Right renal cortex interstitium (tissue), 3 donors: Measurements from ENCODE around the gene ZRSR2. TPM values are rescaled to one million over a fixed set of nuclear protein-coding genes. Genes with fewer than 3 reads are reported as not detected.
"Not testable (repeated sequence)": the region's sequence is repeated elsewhere in the genome, so short reads cannot be mapped to it uniquely, and the experiment has no call there.

Source experiments
- DNase-seq, 3 donors: peaks; one replicate each; pipeline ENCODE4 v3.0.0-alpha.2; 2013; ENCODE audit warnings: low read depth in 3 of 3, low spot score in 2 of 3
- polyA plus RNA-seq, 3 donors: library from polyadenylated mRNA; unstranded; fragments of 120-200 nt; gene quantifications; one replicate each; pipeline ENCODE4 v1.2.1, GENCODE V29; 2013; ENCODE audit not compliant: insufficient read length in 3 of 3

The ZRSR2 gene, protein sequence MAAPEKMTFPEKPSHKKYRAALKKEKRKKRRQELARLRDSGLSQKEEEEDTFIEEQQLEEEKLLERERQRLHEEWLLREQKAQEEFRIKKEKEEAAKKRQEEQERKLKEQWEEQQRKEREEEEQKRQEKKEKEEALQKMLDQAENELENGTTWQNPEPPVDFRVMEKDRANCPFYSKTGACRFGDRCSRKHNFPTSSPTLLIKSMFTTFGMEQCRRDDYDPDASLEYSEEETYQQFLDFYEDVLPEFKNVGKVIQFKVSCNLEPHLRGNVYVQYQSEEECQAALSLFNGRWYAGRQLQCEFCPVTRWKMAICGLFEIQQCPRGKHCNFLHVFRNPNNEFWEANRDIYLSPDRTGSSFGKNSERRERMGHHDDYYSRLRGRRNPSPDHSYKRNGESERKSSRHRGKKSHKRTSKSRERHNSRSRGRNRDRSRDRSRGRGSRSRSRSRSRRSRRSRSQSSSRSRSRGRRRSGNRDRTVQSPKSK
- 10 to 100 TPM; 15.4 to 18.1 (median 15.7) TPM for polyA plus RNA-seq

DNA sequence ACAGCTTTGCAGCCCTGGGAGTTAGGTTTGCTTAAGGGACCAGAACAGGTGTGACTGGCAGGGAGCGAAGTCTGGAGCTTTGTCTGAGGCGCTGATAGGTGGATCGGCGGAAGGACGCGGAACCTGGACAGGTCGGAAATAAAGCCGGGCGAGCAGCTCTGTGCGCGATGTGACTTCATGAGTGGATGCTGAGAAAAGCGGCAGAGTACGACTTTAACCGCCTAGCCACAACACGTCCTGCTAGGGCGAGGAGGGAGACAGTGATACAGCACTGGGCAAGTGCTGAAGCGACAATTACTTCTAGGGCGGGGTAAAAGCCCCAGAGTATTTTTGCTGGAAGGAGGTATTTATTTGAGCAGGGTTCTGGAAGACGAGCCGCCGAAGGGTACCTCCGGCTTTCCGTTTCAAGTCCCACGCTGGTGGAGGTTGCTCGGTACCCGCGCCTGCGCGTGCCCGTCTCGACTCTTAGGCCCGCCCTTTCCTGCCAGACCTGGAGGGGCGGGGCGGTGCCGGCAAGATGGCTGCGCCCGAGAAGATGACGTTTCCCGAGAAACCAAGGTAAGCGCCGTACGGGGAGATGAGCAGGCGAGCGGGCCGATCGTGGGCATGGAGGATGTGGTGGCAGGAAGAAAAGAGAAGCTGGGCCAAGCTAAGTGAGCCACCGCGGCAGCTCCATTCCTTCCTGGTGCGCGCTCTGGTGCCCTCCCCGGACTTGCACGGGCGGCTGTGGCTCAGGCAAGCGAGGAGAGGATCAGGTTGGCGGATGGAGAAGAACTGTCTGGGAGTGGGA lies at the start of gene ZRSR2:
TSS of gene ZRSR2 (plus strand) at position 506 of the 790 bp plus-strand sequence. CDS start at position 518, 12 bp downstream.
- DNase-seq: peak; percentile 23 to 59 (median 56)

DNA sequence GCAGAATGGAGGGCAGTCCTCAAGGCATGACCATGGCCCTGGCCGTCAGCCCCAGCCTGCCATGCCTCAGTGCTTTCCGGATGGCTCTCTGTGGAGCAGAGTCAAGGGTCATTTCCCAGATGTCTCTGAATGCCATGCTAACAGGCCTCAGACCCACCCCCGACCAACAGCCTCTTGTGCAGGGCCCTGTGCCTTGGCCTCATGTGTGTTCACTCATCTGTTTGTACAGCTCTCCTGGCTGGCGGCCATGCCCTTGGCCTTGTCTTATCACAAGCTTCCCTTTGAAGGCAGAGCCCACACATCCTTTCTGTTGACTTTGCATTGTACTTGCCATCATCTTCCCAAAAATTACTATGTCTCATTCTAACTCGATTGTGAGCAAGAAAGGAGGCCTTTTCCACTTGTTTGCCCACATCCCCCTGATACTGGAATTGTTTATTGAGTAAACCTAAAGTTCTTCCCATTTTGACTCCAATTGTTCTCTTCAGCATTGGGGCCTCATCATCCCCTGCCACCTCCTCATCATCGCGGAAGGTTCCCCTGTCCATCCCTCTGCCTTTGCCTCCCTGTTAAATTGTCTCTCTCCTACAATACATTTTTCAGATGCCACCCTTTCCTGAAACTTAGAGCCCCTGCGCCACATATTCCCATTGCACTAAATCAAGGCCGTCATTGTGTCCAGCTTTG lies 46.0 kb upstream of the ZRSR2 start:
- DNase-seq: no peak

DNA sequence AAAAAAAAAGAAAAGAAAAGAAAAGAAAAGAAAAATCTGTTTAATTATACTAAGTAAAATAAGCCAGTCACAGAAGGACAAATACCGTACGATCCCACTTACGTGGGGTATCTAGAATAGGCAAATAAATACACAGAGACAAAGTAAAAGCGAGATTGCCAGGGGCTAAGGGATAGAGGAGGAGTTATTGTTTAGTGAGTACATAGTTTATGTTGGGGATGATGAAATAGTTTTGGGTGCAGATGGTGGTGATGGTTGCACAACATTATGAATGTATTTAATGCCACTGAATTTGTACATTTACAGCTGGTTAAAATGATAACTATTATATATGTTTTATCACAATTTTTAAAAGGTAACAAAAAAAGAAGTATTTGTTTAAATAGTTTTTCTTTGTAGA lies 45.1 kb upstream of the ZRSR2 start:
- no peak for DNase-seq

DNA sequence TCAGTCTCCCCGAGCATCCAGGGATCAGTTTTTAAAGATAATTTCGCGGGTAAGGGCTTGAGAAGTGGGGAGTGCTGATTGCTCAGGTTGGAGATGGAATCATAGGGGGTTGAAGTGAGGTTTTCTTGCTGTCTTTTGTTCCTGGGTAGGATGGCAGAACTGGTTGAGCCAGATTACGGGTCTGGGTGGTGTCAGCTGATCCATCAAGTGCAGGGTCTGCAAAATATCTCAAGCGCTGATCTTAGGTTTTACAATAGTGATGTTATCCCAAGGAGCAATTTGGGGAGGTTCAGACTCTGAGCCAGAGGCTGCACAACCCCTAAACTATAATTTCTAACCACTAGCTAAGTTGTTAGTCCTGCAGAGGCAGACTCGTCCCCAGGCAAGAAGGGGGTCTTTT lies 43.6 kb upstream of the ZRSR2 start:
- not testable (repeated sequence) for DNase-seq

DNA sequence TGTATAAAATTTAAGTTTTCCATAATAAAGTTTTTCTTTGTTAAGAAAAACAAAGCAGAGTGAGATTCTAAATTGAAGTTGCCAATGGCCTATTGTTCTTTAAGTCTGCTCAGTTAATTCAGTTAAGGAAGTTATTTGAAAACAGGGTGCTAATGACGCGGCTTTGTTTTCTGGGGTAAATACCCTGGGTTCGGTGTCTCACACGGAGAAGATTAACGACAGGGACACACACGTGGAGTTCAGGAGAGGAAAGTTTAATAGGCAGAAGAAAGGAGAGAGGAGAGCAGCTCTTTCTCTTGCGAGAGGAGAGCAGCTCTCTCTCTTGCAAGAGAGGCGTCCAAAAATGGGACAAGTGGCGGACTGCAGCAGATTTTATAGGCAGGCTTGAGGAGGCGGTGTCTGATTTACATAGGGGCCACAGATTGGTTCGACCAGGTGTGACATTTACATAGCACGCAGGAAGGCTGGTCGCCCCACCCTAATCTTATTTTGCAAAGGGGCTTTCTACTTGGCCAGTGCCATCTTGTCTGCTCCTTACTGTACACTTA lies 42.6 kb upstream of the ZRSR2 start:
- no peak for DNase-seq

DNA sequence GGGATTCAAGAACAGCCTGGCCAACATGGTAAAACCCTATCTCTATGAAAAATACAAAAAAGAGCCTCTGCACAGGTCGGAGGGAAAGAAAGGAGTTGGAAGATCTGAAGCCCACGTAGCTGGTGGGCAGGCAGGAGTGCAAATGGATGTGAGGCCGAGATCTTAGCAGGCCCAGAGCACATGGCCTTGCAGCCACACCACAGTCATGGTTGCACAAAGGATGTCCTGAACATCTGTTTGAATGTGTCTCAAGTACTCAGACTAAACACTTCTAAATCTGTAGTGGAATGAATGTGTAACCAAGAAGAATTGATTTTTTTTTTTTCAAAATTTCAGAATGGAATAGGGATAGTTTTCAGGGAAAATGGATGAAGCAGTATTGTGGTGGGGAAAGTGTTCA lies 41.4 kb upstream of the ZRSR2 start:
- DNase-seq: no peak

DNA sequence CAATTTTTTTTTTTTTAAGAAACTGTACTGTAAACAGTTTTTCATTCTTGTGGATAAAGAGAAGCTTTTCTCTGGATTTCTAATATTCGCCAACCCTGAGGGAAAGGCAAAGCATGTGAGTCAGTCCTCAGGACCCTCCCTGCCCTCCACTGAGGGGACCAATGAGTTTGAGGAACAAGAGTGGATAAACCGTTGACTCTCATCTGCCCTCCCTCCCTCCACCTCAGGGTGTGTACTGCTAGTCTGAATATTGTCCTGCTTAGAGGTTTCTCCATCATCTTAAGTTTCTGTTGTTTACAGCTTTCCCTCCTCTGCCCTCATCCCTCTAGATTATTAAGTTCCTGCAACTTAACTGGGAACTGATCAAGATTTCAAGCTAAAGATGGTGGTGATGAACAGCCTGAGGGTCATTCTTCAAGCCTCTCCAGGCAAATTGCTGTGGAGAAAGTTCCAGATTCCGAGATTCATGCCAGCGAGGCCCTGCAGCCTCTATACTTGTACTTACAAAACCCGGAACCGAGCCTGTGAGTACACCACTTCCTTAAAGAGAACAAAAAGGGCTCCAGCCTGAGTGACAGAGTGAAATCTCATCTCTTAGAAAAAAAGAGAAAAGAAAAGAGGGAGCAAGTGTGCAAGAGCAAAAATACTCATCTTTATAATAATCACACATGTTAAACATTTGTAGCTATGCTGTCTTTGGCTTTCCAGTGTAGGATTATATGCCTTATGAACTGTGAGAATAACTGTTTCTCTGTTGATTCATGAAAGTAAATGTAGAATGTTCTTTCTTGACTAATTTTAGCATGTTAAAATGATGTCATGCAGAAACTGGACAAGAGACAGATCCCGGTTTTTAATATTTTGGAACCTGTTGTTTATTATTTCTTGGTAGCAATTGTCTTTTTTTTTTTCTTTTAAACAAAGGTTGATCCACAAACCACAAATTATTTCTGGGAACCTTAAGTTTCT lies 40.4 kb upstream of the ZRSR2 start:
- no peak for DNase-seq

DNA sequence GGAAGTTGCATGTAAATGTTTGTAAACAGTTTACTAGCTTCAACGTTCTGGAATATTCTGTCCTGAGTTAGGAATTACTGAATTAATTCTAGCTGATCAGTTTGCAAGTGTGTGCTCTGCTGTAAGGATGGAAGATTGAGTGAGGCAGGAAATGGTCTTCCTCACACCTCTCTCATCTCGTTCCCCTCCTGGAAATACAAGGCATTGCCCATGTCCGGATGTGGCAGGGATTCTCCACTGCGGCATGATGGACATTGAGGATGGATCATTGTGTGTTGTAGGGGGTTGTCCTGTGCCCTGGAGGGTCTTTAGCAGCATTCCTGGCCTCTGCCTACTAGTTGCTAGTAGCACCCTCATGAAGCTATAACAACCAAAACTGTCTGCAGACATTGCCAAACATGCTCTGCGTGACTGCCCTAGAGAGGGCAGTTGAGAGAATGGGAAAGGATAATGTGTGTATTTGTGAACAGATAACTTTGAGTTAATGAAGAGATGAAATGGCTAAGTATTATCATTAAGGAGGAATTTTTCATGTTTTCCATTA lies 39.6 kb upstream of the ZRSR2 start:
- no peak for DNase-seq

DNA sequence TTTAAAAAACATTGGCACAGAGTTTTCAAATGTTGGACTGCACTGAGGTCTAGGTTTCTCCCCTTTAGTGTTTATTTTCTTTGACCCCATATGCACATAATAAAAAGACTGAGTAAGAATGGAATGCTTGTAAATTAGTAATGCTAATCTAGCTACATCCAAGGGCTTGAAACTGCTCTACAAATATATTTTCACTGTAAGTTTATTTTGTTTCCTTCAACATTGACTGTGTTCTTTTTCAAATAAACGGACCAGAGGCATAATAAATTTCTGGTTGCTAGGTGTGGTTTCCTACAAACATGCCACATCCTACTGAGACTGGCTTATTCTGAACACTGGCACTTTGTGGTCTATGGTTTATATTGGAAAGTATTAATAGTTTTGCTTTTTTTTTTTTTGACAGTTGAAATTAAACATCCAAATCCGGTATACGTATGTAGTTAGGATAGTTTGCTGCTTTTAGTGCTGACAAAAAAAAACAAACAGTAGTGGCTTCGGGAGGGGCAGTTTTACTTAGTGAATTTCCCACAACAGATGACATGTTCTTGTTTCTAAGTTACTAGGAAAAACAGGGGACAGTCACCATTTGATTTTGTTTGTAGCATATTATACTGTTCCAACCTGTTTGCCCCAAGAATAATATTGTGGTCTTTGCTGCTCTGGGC lies 39.0 kb upstream of the ZRSR2 start:
- no peak for DNase-seq

DNA sequence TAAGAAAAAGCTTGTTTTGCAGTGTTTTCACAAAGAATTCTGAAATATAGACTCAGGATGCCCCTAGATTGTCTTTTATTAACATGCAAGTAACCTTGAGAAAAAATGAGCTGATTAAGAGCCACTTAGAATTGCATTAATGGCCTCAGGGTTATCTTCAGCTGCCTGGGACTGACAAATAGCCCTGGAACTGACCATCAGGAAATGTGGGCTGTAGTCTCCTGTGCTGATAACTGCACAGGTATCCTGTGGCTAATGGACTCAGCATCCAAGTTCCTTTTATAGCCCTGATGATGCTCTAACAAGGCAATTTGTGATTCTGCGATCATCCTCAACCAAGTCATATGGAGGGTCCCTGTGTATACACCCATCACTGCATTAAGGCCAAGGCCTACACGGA lies 35.2 kb upstream of the ZRSR2 start:
- no peak for DNase-seq

DNA sequence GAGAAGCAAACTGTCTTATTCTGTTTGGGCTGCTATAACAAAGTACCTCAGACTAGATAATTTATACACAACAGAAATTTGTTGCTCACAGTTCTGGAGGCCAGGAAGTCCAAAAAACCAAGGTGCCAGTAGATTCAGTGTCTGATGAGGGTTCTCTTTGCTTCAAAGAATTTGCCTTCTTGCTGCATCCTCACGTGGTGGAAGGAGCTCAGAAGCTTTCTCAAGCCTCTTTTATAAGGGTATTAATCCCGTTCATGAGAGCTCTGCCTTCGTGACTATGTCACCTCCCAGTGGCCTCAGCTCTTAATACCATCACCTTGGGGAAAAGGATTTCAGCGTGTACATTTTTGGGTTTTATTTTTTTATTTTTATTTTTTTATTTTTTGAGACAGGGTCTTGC lies 32.1 kb upstream of the ZRSR2 start:
- no peak for DNase-seq

DNA sequence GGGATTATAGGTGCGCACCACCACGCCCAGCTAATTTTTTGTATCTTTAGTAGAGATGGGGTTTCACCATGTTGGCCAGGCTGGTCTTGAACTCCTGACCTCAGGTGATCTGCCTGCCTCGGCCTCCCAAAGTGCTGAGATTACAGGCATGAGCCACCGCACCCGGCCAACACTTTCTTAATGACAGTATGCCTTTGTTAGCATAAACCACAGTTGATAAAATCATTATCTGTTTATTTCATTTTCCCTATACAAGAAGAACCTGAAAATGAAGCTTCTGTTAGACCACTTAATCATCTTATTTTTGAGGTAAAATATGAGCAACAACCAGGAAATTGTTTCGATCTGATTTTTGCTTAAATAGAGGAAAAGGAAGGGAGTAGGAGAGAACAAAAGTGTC lies 30.4 kb upstream of the ZRSR2 start:
- DNase-seq: not testable (repeated sequence)

DNA sequence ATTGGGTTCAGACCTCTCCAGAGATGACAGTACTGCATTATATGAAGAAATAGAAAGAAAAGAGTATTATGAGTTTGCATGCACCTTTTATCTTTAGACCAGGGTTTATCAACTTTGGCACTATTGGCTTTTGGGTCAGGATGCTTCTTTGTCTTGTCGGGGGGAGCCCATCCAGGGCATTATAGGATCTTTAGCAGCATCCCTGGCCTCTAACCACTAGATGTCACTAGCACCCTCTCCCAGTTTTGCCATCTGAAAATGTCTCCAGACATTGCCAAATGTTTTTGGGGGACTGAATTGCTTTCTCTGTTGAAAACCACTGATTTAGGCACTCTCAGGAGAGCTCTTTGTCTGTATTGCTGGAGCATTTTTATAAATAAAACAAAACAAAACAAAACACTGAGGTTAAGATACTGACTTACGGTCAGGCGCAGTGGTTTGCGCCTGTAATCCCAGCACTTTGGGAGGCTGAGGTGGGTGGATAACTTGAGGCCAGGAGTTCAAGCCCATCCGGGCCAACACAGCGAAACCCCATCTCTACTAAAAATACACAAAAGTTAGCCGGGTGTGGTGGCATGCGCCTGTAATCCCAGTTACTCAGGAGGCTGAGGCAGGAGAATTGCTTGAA lies 28.6 kb upstream of the ZRSR2 start:
- DNase-seq: no peak

DNA sequence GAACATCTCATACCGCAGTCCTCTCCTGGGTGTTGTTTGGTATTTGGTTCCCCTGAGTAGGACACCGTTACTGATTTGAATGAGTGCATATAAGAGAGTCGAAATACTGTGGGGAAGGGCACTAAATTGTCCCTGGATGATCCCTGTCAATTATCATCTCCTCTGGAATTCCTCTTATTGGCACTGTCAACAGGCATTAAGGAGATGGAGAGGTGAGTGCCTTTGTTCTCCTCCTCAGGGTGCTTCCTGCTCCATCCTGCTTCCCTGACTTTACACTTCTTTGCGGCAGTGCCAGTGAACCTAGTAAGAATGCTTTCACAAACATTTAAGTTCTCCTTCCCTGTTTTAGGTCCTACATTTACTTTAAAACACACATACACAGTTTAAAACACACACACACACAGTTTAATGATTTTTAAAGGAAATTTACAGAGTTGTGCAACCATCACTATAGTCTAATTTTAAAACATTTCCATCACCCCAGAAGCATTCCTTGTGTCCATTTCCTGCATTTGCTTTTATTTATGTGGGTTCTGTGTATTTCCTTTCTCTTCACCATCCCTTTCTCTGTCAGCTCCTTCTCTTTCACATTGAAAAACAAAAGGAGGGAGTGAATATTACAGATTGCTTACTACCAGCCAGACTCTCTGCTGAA lies 20.9 kb upstream of the ZRSR2 start:
- no peak for DNase-seq

DNA sequence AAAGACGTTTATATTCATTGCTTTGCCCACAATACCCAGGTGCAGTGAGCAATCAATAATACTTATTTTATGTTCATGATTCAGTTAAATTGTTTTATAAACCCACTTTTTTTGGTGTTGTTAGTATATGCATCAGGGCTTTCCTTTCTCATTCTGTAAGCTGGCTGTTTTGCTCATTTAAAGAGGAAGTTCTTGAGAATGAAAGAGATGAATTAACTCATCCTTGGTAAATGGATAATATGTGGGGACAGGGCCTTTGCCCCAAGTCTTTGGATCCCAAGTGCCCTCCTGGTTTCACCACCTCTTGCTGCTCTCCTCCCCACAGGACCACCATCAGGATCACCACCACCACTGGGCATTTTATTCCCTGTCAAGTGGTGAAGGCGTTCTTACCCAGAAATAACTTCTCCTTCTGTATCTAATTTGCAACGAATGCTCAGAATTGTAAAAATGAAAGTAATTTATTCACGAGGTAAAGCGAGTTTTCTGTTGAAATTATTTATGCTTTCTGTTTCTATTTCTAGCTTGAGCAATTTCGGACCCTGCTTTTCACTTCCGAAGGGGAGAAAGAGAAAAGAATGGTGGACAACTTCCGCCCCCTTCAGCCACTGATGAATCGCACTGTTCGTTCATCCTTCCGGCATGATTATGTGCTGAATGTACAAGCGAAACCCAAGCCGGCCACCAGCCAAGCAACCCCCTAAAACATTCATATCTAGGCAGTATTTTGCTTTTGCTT lies 8.2 kb upstream of the ZRSR2 start:
- DNase-seq: no peak

DNA sequence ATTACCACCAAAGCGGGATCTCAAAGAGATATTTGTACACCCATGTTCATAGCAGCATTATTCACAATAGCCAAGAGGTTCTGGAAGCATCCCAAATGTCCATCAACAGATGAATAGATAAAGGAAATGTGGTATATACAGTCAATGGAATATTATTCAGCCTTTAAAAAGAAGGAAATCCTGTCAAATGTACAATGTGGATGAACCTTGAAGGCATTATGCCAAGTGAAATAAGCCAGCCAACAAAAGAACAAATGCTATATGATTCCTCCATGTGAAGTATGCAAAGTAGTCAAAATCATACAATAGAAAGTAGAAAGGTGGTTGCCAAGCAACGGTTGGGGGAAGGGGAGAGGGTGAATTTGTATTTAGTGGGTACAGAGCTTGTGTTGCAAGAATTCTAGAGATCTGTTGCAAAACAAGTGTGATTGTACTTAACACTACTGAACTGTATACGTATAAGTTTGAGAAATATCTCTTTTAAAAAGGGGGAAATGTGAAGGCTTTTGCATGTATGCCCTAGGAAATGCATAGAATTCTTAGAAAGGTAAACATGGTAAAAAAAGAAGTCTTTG lies 5.0 kb upstream of the ZRSR2 start:
- DNase-seq: no peak

DNA sequence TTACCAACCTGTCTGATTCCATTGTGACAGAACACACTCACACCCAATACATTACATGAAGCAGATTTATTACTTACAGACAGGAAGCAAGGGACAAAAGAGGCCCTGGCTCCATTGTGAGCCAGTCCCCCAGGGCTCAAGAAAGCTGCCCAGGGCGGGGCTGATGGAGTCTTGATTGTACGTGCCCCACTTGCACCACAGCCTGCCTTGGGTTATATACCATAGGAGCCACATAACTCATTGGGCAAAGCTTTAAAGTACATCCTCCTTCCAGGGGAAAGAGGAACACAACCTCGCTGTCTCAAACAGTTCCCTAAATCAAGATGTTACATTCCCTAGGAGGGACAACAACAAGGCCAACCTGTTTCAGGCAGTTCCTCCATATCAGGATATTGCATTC lies 3.4 kb upstream of the ZRSR2 start:
- no peak for DNase-seq
